Esophagus mucosa (tissue), 1 donor: ENCODE data around the gene COL20A1. TPM values are rescaled to one million over a fixed set of nuclear protein-coding genes. Genes with fewer than 3 reads are reported as not detected.

Source experiments
- ATAC-seq: fragments of 200-7000 bp; cut with Tn5 transposase; one replicate; pipeline ENCODE4 v1.9.1; 2020
- total RNA-seq: library from RNA; stranded (reverse); gene quantifications from one replicate; pipeline ENCODE4 v1.2.4, GENCODE V29; 2023
- donor health status: DM: yes; HTN: yes; CAD: no.

Gene COL20A1
- total RNA-seq, 1 donor from 2014 or later: not detected

DNA sequence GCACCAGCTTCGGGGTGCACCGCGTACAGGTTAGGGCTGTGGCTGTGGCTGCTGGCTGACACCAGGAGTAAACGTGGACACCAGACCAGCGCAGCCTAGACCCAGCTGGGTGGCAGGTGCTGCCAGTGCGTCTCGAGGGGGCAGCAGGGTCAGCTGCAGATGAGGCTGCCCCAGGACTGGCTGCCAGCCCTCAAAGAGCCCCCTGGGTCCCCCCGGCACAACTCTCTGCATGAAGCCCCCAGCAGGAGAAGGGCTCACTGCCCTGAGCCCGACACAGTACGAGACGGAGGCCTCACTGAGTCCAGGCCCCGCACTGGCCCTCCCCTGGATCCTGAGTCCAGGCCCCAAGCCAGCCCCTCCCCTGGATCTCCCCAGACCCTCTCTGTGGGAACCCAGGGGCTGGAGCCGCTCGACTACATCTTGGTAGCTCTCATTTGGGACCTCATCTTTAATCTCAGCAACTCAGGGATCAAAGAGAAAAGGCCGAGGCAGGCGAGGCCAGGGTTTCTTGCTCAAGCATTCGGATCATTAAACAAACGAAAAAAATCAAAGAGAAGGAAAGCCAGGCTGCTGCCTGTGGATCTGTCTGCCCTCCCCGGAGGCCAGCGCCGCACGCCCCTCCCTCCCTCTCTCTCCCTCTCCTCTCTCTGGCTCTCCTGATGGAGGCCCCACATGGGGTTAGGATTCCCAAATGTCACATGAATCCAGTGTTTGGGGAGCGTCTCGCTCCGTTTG, 31.8 kb upstream of the COL20A1 start:
- ATAC-seq: no peak

GRCh38 chr20:63261795-63262528, 31.0 kb upstream of the COL20A1 start:
- ATAC-seq: no peak

- no peak for ATAC-seq
Observed at GRCh38 chr20:63262836-63263235, 30.1 kb upstream of the COL20A1 start.

- ATAC-seq: no peak
Observed at GRCh38 chr20:63264000-63264399, 29.0 kb upstream of the COL20A1 start.

GRCh38 chr20:63264519-63264918, 28.5 kb upstream of the COL20A1 start:
- no peak for ATAC-seq

- no peak for ATAC-seq
Observed at GRCh38 chr20:63265891-63266515, 27.0 kb upstream of the COL20A1 start.

DNA sequence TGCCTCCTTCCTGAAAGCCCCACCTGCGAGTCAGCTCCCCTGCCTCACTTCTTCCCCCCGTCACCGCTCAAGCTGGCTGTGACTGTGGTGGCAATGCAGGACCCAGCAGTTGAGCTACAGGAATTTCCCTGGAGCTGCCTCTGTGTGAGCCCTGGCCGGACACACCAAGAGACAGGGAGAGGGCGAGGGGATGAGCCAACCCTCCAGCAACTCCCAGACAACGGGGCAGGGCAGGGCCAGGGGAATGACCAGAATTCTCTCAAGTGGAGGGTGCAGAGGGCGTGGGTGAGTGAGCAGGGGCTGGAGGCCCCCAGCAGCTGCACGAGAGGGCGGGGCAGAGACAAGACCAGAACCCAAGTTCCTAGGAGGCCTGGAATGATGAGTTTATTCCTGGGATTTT, 25.3 kb upstream of the COL20A1 start:
- no peak for ATAC-seq

DNA sequence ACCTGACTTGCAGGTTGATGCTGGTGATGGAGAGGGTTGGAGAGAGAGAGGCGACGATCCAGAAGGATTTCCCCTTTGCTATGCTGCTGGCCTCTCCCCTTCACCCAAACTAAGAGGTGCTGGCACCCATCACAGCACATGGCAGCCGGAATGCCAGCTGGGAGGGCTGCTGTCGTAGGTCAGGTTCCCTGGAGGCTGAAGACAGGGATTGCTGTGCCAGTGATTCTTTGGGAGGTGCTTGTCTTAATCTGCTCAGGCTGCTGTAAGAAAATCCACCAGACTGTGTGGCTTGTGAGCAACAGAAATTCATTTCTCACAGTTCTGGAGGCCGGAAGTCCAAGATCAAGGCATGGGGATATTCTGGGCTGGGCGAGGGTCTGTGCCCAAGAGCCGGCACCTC, 24.7 kb upstream of the COL20A1 start:
- no peak for ATAC-seq

GRCh38 chr20:63268671-63269439, 24.1 kb upstream of the COL20A1 start:
- peak; percentile 54 for ATAC-seq

DNA sequence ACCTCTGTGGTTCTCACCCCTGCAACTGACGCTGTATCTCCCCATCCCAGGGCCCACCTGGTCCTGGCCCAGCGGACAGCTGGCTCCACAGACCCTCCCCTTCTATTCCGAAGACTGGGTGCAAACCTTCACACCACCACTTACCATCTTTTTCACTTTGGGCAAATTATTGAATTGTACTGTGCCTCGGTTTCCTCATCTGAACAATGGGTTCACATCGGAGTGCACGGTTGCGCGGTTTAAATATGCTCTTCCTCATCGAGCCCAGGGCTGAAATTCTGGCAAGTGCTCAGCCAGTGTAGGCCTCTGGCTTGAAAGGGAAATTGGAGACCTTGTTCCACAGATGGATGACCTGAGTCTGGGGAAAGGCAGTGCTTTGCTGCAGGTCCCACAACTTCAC, 23.3 kb upstream of the COL20A1 start:
- ATAC-seq: no peak

DNA sequence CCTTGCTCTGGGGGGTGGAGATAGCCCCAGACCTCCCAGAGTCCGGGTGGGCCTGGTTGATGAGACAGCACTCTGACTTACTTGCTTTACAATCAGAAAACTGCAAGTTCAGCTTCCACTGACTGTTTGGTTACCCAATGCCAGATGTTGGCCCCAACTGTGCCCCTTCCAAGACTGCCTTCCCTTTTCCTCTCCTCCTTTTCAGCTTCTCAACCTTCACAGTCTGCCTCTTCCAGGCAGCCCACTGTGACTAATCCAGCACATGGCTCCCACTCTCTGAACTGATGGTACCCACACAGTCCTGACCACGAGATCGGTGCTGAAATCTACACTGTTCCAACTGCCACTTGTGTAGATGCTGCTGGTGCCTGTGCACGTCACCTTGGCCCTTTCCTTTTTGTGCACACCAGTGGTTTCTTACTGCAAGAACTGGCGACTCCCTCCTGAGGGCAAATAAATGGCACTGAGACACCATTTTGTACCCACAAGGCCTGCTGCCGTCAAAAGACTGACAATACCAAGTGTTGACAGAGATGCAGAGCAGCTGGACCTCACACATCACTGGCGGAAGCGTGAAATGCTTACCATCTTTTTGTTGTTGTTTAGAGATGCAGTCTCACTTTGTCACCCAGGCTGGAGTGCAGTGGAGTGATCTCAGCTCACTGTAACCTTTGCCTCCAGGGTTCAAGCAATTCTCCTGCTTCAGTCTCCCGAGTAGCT, 22.2 kb upstream of the COL20A1 start:
- ATAC-seq: no peak

- peak; percentile 89 for ATAC-seq
Observed at GRCh38 chr20:63272105-63273058, 20.6 kb upstream of the COL20A1 start, which contains the start of gene ARFGAP1. Gene ARFGAP1, plus strand, starts transcription at chr20:63272813. Its CDS starts 2,768 bp downstream, at chr20:63275581.

GRCh38 chr20:63273059-63273579, 19.9 kb upstream of the COL20A1 start:
- ATAC-seq: no peak

DNA sequence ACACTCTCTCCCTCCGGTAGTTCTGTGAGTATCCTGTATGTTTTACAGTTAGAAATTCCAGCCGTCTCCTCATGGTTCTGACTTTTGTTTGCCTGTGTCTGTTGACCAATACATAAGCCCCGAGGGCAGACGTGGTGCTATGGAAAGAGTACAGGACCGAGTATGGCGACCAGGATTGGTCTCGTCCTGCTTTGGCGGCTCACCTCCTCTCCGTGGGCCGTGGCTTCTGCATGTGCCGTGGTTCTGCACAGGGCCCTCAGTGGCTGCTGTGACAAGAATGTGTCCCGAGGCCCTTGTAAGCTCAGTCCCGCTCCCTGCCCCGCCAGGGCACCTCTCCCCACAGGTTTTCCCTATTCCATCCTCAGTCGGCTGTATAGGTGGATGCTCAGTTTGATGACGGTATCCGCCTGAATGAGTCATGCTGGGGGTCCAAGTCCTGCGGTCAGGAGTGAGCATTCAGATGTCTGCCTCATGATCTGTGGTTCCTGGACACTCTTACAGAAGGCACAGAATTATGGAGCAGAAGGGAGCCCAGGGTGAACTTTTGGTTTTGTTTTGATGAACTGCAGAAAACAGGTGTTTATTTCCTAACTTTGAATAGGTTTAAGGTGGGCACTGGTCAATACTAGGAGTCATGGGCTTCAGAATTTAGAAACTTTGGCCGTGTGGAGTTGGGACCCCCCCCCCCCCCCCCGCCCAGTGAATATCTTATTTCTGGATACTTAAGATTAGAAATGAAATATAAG, 19.2 kb upstream of the COL20A1 start:
- peak; percentile 1 for ATAC-seq

DNA sequence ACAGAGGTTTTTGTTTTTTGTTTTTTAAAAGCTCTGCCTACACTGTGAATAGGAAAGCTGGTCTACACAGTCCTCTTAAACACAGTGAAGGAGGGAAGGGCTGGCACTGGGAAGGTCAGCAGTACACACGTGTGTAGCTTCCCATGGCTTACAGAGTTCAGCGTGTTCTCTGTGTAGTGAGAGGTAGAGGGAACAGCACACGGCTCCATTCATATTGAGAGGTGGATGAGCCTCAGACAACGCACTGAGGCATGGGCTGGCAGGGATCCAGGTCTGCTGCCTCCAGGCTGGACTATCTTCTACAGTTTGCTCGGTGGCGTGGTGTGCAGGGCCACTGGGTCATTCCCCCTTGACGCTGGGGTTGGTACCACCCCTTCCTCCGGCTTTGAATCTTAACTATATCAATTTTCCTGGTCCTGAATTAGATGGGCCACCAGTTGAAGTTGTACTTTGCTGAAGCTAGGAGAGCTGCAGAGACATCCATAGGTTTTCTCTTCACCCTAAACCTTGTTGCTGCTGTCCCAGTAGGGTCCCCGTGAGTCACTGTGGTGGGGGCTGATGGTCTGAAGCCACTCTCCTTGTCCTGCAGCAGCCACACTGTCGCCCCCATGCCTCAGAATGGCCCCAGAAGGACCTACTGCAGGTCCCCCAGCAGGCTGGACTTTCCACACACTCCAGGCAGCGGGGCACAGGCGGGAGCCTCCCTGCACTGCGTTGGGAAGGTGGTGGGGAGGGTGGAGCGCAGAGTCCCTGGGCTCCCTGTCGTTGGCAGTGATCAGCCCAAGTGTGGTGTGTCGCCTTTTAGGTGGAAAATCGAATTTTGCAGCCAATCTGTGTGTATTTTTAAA, 18.4 kb upstream of the COL20A1 start:
- ATAC-seq: no peak

GRCh38 chr20:63275825-63276224, 17.2 kb upstream of the COL20A1 start:
- no peak for ATAC-seq

GRCh38 chr20:63276956-63277355, 16.0 kb upstream of the COL20A1 start:
- no peak for ATAC-seq

GRCh38 chr20:63277466-63278272, 15.3 kb upstream of the COL20A1 start:
- ATAC-seq: no peak
